Left lobe of liver (tissue), 2 donors: ENCODE results near the gene FOSL2. TPM values are rescaled to one million over a fixed set of nuclear protein-coding genes. Genes with fewer than 3 reads are reported as not detected.
"Not testable (repeated sequence)": the region's sequence is repeated elsewhere in the genome, so short reads cannot be mapped to it uniquely, and the experiment has no call there.

Experiments
- ATAC-seq: fragments of 200-7000 bp; cut with Tn5 transposase; one replicate; pipeline ENCODE4 v1.9.1; 2020; ENCODE audit warnings: mild to moderate bottlenecking, moderate library complexity
- DNase-seq: peaks from one replicate; pipeline ENCODE4 v3.0.0-alpha.2; 2020; ENCODE audit warnings: low spot score
- total RNA-seq: library from RNA; stranded (reverse); gene quantifications from one replicate; pipeline ENCODE4 v1.2.1, GENCODE V29; 2021
- donor health status: DM: no; HTN: no; CAD: no; lungs with moderate emphysema.
- donor health status: DM: no; HTN: yes; CAD: no.

The FOSL2 gene
- total RNA-seq, 1 donor from 2014 or later: 9.3 TPM

GRCh38 chr2:28371728-28372127 is 20.9 kb upstream of the FOSL2 start:
- DNase-seq, ATAC-seq: not testable (repeated sequence)

GRCh38 chr2:28373854-28374253 is 18.8 kb upstream of the FOSL2 start:
- ATAC-seq (no peak), DNase-seq (no peak)

- ATAC-seq (no peak), DNase-seq (no peak)
Measured at GRCh38 chr2:28374331-28374730, 18.3 kb upstream of the FOSL2 start.

GRCh38 chr2:28375236-28375635 is 17.4 kb upstream of the FOSL2 start:
- DNase-seq (no peak), ATAC-seq (no peak)

- ATAC-seq (no peak), DNase-seq (no peak)
Measured at GRCh38 chr2:28375742-28376631, 16.7 kb upstream of the FOSL2 start.

- peak; percentile 53 for ATAC-seq
- no peak for DNase-seq
Measured at GRCh38 chr2:28377195-28377816, 15.4 kb upstream of the FOSL2 start.

GRCh38 chr2:28377984-28378678 is 14.5 kb upstream of the FOSL2 start:
- peak; percentile 94 for ATAC-seq
- DNase-seq: peak; percentile 91

GRCh38 chr2:28378679-28379584 is 13.7 kb upstream of the FOSL2 start:
- ATAC-seq (no peak), DNase-seq (no peak)

- DNase-seq (no peak), ATAC-seq (no peak)
Measured at GRCh38 chr2:28380219-28380618, 12.4 kb upstream of the FOSL2 start.

- no peak for ATAC-seq
- DNase-seq: no peak
Measured at GRCh38 chr2:28381225-28382180, 11.2 kb upstream of the FOSL2 start.

GRCh38 chr2:28382755-28383154 is 9.9 kb upstream of the FOSL2 start:
- no peak for DNase-seq
- ATAC-seq: no peak

GRCh38 chr2:28387082-28387960 is 5.3 kb upstream of the FOSL2 start:
- DNase-seq: no peak
- no peak for ATAC-seq

- no peak for DNase-seq
- ATAC-seq: no peak
Measured at GRCh38 chr2:28389399-28390240, 3.0 kb upstream of the FOSL2 start.

- peak; percentile 76 for DNase-seq
- peak; percentile 11 for ATAC-seq
Measured at GRCh38 chr2:28390241-28390745, 2.4 kb upstream of the FOSL2 start.

- DNase-seq: peak; percentile 81
- ATAC-seq: peak; percentile 14
Measured at GRCh38 chr2:28390746-28391563, 1.7 kb upstream of the FOSL2 start.

- peak; percentile 43 for ATAC-seq
- DNase-seq: peak; percentile 92
Measured at GRCh38 chr2:28391564-28392296, 928 bp upstream of the FOSL2 start.
